Measurements from ENCODE around the gene ANOS1.
"Not testable (repeated sequence)": the region's sequence is repeated elsewhere in the genome, so short reads cannot be mapped to it uniquely, and the experiment has no call there.

GRCh38 chrX:8758706-8759105 lies 26.8 kb upstream of the ANOS1 start:
- not testable (repeated sequence) for TF ChIP-seq MED1 (CRISPR knock-in tag; IDR thresholded peaks at IDR 0.05); ZNF564 (CRISPR knock-in tag; IDR thresholded peaks at IDR 0.05); ZNF274 (CRISPR knock-in tag; IDR thresholded peaks at IDR 0.05); ZC3H4 (CRISPR knock-in tag; IDR thresholded peaks at IDR 0.05; ENCODE audit: borderline replicate concordance); HES4 (CRISPR knock-in tag; IDR thresholded peaks at IDR 0.05; ENCODE audit: borderline replicate concordance); ARNT2 (CRISPR knock-in tag; IDR thresholded peaks at IDR 0.05; ENCODE audit: low read depth)

Data from HepG2 (cell line).